Endothelial cell of umbilical vein (primary cell): ENCODE data around the gene MTHFR. TPM values are rescaled to one million over a fixed set of nuclear protein-coding genes. Genes with fewer than 3 reads are reported as not detected.

Source experiments
- BruUV-seq: library from RNA; stranded (reverse); fragments of 400-500 nt; replicated peaks from 2 replicates; lab custom pipeline; 2021; lab: Mats Ljungman, UMichigan
- CTCF ChIA-PET: fragments of 300-600, 350-600 bp; sonication (Branson Sonifier 250); formaldehyde crosslinking; loops from one replicate; lab custom pipeline; 2021; ENCODE audit warnings: antibody characterized with exemption, inconsistent platforms; lab: Charles Lee
- POLR2A ChIA-PET: fragments of 300-600, 350-600 bp; sonication (Branson Sonifier 250); formaldehyde crosslinking; loops from one replicate; lab custom pipeline; 2021; ENCODE audit warnings: antibody characterized with exemption, inconsistent platforms; lab: Charles Lee
- DNase-seq: peaks from one replicate; pipeline ENCODE4 v3.0.0-alpha.2; 2011; ENCODE audit warnings: low read depth, low spot score
- FAIRE-seq: peaks from 2 replicates; lab custom pipeline; 2011; peaks lifted over from hg19 to GRCh38; lab: Jason Lieb, UNC
- H2AFZ ChIP-seq: 2 replicates; pipeline ENCODE4 v1.6.0; 2012; ENCODE audit warnings: low read depth, low read length, control low read depth, inconsistent platforms
- H3K27ac ChIP-seq: 2 replicates; pipeline ENCODE4 v1.5.1; 2011; ENCODE audit warnings: low read depth, mild to moderate bottlenecking, control low read depth, low read length, moderate library complexity; ENCODE audit not compliant: insufficient read depth
- H3K27me3 ChIP-seq, 2 experiments: 2 replicates each; pipeline versions ENCODE4 v1.6.0 to v1.6.1; 2011; ENCODE audit warnings: low read length in 2 of 2, mixed read lengths in 1 of 2; ENCODE audit not compliant: control insufficient read depth in 2 of 2, insufficient read depth in 2 of 2
- H3K36me3 ChIP-seq, 2 experiments: 2 replicates in 1 of 2; 3 replicates in 1 of 2; pipeline ENCODE4 v1.5.1; 2011; ENCODE audit warnings: low read length in 2 of 2, mild to moderate bottlenecking in 1 of 2, moderate library complexity in 1 of 2; ENCODE audit not compliant: control insufficient read depth in 2 of 2, insufficient read depth in 2 of 2; ENCODE audit errors: extremely low read depth in 1 of 2
- H3K4me1 ChIP-seq: 3 replicates; pipeline ENCODE4 v1.5.1; 2011; ENCODE audit warnings: mild to moderate bottlenecking, low read length; ENCODE audit not compliant: control insufficient read depth, insufficient read depth; ENCODE audit errors: extremely low read depth
- H3K4me2 ChIP-seq: 2 replicates; pipeline ENCODE4 v1.6.1; 2011; ENCODE audit warnings: low read length, control low read depth, mixed read lengths; ENCODE audit not compliant: insufficient read depth
- H3K4me3 ChIP-seq, 3 experiments: fragments of 200-600 bp in 1 of 3; sonication (generic), shearing (Covaris generic) in 1 of 3; replicated peaks in 1 of 3; 2 replicates each; pipeline ENCODE4 v1.5.1; 2011 to 2016; ENCODE audit warnings: control low read depth in 3 of 3, low read length in 3 of 3, mild to moderate bottlenecking in 2 of 3, inconsistent platforms in 1 of 3, low read depth in 1 of 3, moderate library complexity in 1 of 3; ENCODE audit not compliant: insufficient read depth in 1 of 3
- H3K79me2 ChIP-seq: 2 replicates; pipeline ENCODE4 v1.6.0; 2012; ENCODE audit warnings: low read length, inconsistent platforms; ENCODE audit not compliant: control insufficient read depth, insufficient read depth
- H3K9ac ChIP-seq: replicated peaks from 2 replicates; pipeline ENCODE3; 2011; ENCODE audit warnings: low read length, control low read depth; ENCODE audit not compliant: insufficient read depth; ENCODE audit errors: extremely low read depth
- H3K9me1 ChIP-seq: replicated peaks from 3 replicates; pipeline ENCODE4 v1.6.0; 2011; ENCODE audit warnings: mild to moderate bottlenecking, low read length; ENCODE audit not compliant: control insufficient read depth, insufficient read depth; ENCODE audit errors: extremely low read depth
- H3K9me3 ChIP-seq: replicated peaks from 2 replicates; pipeline ENCODE4 v1.5.1; 2012; ENCODE audit warnings: low read length, inconsistent platforms; ENCODE audit not compliant: control insufficient read depth, insufficient read depth
- H4K20me1 ChIP-seq: replicated peaks from 2 replicates; pipeline ENCODE3; 2011; ENCODE audit warnings: mild to moderate bottlenecking, low read length; ENCODE audit not compliant: control insufficient read depth, insufficient read depth; ENCODE audit errors: extremely low read depth
- EZH2 ChIP-seq: IDR thresholded peaks from 2 replicates; pipeline ENCODE4 v1.6.1; 2012; ENCODE audit warnings: borderline replicate concordance, low read depth, mild to moderate bottlenecking, moderate library complexity, low read length, inconsistent platforms; ENCODE audit not compliant: severe bottlenecking
- FOS ChIP-seq: IDR thresholded peaks from 2 replicates; pipeline ENCODE4 v1.6.1; 2011; ENCODE audit warnings: mild to moderate bottlenecking, low read length, moderate library complexity, borderline replicate concordance; ENCODE audit not compliant: insufficient read depth
- GATA2 ChIP-seq: IDR thresholded peaks from 2 replicates; pipeline ENCODE4 v1.7.0; 2011; ENCODE audit warnings: low read depth, mild to moderate bottlenecking, moderate library complexity, mixed read lengths, low read length; ENCODE audit not compliant: insufficient read length, insufficient read depth
- JUN ChIP-seq: IDR thresholded peaks from 2 replicates; pipeline ENCODE4 v1.6.1; 2011; ENCODE audit warnings: borderline replicate concordance, low read depth; ENCODE audit not compliant: insufficient read length, insufficient read depth
- MYC ChIP-seq: IDR thresholded peaks from one replicate; pipeline ENCODE4 v1.6.1; 2011; ENCODE audit warnings: mild to moderate bottlenecking, low read depth, low read length
- POLR2A ChIP-seq: IDR thresholded peaks from 2 replicates; pipeline ENCODE4 v1.6.1; 2012; ENCODE audit warnings: low read depth, mild to moderate bottlenecking, control low read depth, low read length
- POLR2AphosphoS5 ChIP-seq: IDR thresholded peaks from 2 replicates; pipeline ENCODE4 v1.6.1; 2012; ENCODE audit warnings: low read depth, mild to moderate bottlenecking, control low read depth, low read length, moderate library complexity; ENCODE audit not compliant: insufficient read depth
- dilution Hi-C: fragments of 300-500 bp; cut with MboI; formaldehyde crosslinking; loops from one replicate; pipeline ENCODE4 v1.15.0; 2019; ENCODE audit warnings: low sequenced_read_pairs; ENCODE audit not compliant: extremely low pct_ligation_motif_present
- intact Hi-C: fragments of 100-400 bp; cut with micrococcal nuclease; formaldehyde crosslinking; loops from one replicate; pipeline ENCODE4 v1.10.0; 2022
- polyA plus RNA-seq, 4 experiments: library from polyadenylated mRNA; depleted of rRNA in 3 of 4; stranded (reverse) in 3 of 4; unstranded in 1 of 4; fragments of >200 nt; gene quantifications; 2 replicates each; pipeline versions ENCODE4 v1.2.1 to v1.2.3, GENCODE V29; 2011 to 2012; ENCODE audit warnings: missing spikeins in 1 of 4
- total RNA-seq: library from RNA; stranded (reverse); gene quantifications from 2 replicates; pipeline ENCODE4 v1.2.3, GENCODE V29; 2021
- TF ChIP-seq, protein P1 (sequence below): IDR thresholded peaks from 2 replicates; pipeline ENCODE4 v1.6.1; 2011; ENCODE audit not compliant: insufficient read depth, insufficient read length
- TF ChIP-seq, protein P2 (sequence below), 2 donors: IDR thresholded peaks; 1 replicate in 1 of 2; 2 replicates in 1 of 2; pipeline ENCODE4 v1.5.1; 2011; ENCODE audit warnings: low read length in 2 of 2, mild to moderate bottlenecking in 2 of 2, moderate library complexity in 2 of 2, control low read depth in 1 of 2, inconsistent platforms in 1 of 2, low read depth in 1 of 2; ENCODE audit not compliant: insufficient read depth in 1 of 2; ENCODE audit errors: extremely low read depth in 1 of 2

Gene MTHFR
- total and polyA plus RNA-seq, 2 donors (not counting 3 experiments of a cell fraction or from before 2014, with no cell fraction given), result 13.8 to 25.3 TPM

DNA sequence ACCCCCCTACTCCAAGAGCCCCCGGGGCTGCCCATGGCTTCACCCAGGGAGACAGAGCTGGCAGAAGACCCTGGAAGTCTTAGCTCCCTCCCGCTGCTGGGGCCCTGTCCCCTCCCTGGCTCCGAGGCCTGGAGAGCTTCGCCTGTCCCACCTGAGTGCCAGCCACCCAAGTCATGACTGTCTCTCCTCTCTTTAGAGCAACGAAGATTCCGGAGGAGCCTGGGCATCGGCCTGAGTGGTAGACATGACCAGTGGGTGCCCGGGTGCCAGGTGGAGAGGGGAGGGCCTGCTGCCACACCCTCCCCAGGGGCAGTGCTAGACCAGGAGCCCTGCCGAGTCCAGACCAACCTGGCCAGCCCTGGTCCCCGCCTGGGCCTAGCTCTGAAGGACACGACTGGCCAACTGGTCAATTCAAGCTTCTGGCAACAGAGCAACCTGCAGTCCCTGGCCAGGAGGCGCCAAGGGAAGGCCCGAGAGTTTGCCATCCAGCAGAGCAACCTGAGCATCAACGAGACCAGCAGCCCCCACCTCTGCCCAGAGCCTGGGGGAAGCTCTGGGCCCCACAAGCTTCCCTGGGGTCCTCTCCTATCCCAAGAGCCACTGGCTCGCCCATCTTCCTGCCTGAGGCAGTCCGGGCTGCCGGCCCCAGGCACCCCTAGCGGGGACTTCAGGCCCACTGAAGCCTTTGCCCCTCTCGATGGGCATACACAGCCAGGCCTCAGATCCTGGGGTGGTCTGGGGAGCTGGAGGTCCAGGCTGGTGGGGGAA lies 39.9 kb downstream of the MTHFR start:
- FAIRE-seq (no peak), DNase-seq (no peak)
- Histone ChIP-seq H4K20me1 (no peaks in the 10 kb centered on the region), H3K36me3 (no peaks in the 10 kb centered on the region), H3K4me2 (no peak overlapping the region), H3K27me3 (peaks cover 0 to 4% of the 10 kb centered on the region in 2 experiments), H3K4me3 (no peak overlapping the region), H3K79me2 (no peaks in the 10 kb centered on the region), H2AFZ (no peak overlapping the region), H3K27ac (no peak overlapping the region), H3K9me3 (no peaks in the 10 kb centered on the region), H3K4me1 (peaks cover 4% of the 10 kb centered on the region), H3K9ac (no peak overlapping the region), H3K9me1 (no peaks in the 10 kb centered on the region)
- intact Hi-C loops (no loop called here), dilution Hi-C loops (no loop called here)
- POLR2A ChIA-PET, result no interaction called here
- no TSS peak for BruUV-seq
- CTCF ChIA-PET, result interaction anchor here (1.0 kb wide), 1 partner anchor 17 kb away, joined by 3 read pairs; no protein-coding TSS in a partner anchor
- TF ChIP-seq GATA2 (no peak), POLR2AphosphoS5 (no peak), EZH2 (no peak), JUN (no peak), FOS (no peak)
- TF ChIP-seq, protein P1, sequence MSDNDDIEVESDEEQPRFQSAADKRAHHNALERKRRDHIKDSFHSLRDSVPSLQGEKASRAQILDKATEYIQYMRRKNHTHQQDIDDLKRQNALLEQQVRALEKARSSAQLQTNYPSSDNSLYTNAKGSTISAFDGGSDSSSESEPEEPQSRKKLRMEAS, result no peak

DNA sequence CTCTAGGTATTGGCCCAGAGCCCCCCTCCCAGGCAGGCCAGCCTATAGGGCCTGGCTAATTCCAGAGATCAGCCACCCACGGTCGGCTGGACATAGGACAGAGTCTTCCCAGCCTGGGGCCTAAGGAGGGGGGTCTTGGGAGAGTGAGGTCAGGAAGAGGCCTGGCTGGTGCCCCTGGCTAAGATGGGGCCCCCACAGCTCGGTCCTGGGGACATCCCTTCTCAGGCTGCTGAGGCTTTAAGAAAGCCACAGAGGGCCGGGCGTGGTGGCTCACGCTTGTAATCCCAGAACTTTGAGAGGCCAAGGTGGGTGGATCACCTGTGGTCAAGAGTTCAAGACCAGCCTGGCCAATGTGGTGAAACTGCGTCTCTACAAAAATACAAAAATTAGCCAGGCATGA lies 41.2 kb downstream of the MTHFR start:
- intact Hi-C loops (no loop called here), dilution Hi-C loops (no loop called here)
- Histone ChIP-seq H4K20me1 (no peaks in the 10 kb centered on the region), H3K9me3 (no peaks in the 10 kb centered on the region), H3K4me1 (peaks cover 4% of the 10 kb centered on the region), H3K4me3 (no peak overlapping the region), H3K9me1 (no peaks in the 10 kb centered on the region), H3K27me3 (peaks cover 0 to 6% of the 10 kb centered on the region in 2 experiments), H3K4me2 (no peak overlapping the region), H3K9ac (no peak overlapping the region), H3K79me2 (no peaks in the 10 kb centered on the region), H3K36me3 (no peaks in the 10 kb centered on the region), H3K27ac (no peak overlapping the region), H2AFZ (no peak overlapping the region)
- no peak for DNase-seq
- no TSS peak for BruUV-seq
- TF ChIP-seq POLR2A (no peak), EZH2 (no peak), MYC (no peak), FOS (no peak), GATA2 (no peak), JUN (no peak), POLR2AphosphoS5 (no peak)
- TF ChIP-seq, protein P1, result no peak
- TF ChIP-seq, protein P2, sequence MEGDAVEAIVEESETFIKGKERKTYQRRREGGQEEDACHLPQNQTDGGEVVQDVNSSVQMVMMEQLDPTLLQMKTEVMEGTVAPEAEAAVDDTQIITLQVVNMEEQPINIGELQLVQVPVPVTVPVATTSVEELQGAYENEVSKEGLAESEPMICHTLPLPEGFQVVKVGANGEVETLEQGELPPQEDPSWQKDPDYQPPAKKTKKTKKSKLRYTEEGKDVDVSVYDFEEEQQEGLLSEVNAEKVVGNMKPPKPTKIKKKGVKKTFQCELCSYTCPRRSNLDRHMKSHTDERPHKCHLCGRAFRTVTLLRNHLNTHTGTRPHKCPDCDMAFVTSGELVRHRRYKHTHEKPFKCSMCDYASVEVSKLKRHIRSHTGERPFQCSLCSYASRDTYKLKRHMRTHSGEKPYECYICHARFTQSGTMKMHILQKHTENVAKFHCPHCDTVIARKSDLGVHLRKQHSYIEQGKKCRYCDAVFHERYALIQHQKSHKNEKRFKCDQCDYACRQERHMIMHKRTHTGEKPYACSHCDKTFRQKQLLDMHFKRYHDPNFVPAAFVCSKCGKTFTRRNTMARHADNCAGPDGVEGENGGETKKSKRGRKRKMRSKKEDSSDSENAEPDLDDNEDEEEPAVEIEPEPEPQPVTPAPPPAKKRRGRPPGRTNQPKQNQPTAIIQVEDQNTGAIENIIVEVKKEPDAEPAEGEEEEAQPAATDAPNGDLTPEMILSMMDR (IDR thresholded peaks at IDR 0.05; ENCODE audit: extremely low read depth in 1 of 2, insufficient read depth in 1 of 2, low read depth in 1 of 2, low read length in 2 of 2), result no peak
- CTCF ChIA-PET, result no interaction called here
- POLR2A ChIA-PET, result no interaction called here
- no peak for FAIRE-seq
